ENCODE results near the gene EIF4E1B. TPM values are rescaled to one million over a fixed set of nuclear protein-coding genes. Genes with fewer than 3 reads are reported as not detected.
"Not testable (repeated sequence)": the region's sequence is repeated elsewhere in the genome, so short reads cannot be mapped to it uniquely, and the experiment has no call there.

Gene EIF4E1B
- total RNA-seq, result not detected
- long read RNA-seq, result 0 reads

GRCh38 chr5:176629853-176630680, at the start of gene EIF4E1B, which contains the start of gene SNCB:
Gene EIF4E1B (plus strand): TSS chr5:176630675. CDS start chr5:176642788, 12,113 bp downstream.
Gene SNCB (minus strand): TSS chr5:176630534. CDS start chr5:176629654, 880 bp downstream.
- intact Hi-C loops (cut with DNase I), result no loop called here
- DNase-seq (ENCODE audit: low spot score), result no peak

GRCh38 chr5:176581361-176581760, 49.1 kb upstream of the EIF4E1B start:
- intact Hi-C loops (cut with DNase I), result no loop called here
- DNase-seq (ENCODE audit: low spot score), result no peak

- intact Hi-C loops (cut with DNase I), result no loop called here
Observed at GRCh38 chr5:176583076-176583475, 47.4 kb upstream of the EIF4E1B start.

GRCh38 chr5:176587398-176587797, 43.1 kb upstream of the EIF4E1B start:
- intact Hi-C loops (cut with DNase I), result no loop called here

More at GRCh38 chr5:176583076-176583475, 47.4 kb upstream of the EIF4E1B start:
- no peak for DNase-seq (ENCODE audit: low spot score)

GRCh38 chr5:176588297-176588696, 42.2 kb upstream of the EIF4E1B start:
- no peak for DNase-seq (ENCODE audit: low spot score)
- intact Hi-C loops (cut with DNase I), result no loop called here

More at GRCh38 chr5:176587398-176587797, 43.1 kb upstream of the EIF4E1B start:
- no peak for DNase-seq (ENCODE audit: low spot score)

- intact Hi-C loops (cut with DNase I), result no loop called here
- DNase-seq (ENCODE audit: low spot score), result no peak
Observed at GRCh38 chr5:176589039-176589769, 41.3 kb upstream of the EIF4E1B start.

- intact Hi-C loops (cut with DNase I), result no loop called here
- DNase-seq (ENCODE audit: low spot score), result no peak
Observed at GRCh38 chr5:176590035-176590717, 40.3 kb upstream of the EIF4E1B start.

GRCh38 chr5:176591667-176592066, 38.8 kb upstream of the EIF4E1B start:
- intact Hi-C loops (cut with DNase I); DNase-seq (ENCODE audit: low spot score): not testable (repeated sequence)

GRCh38 chr5:176592573-176592972, 37.9 kb upstream of the EIF4E1B start:
- intact Hi-C loops (cut with DNase I), result no loop called here
- no peak for DNase-seq (ENCODE audit: low spot score)

- DNase-seq (ENCODE audit: low spot score), result no peak
- intact Hi-C loops (cut with DNase I), result no loop called here
Observed at GRCh38 chr5:176593273-176593869, 37.1 kb upstream of the EIF4E1B start.

GRCh38 chr5:176594554-176594953, 35.9 kb upstream of the EIF4E1B start:
- DNase-seq (ENCODE audit: low spot score), result no peak
- intact Hi-C loops (cut with DNase I), result no loop called here

- DNase-seq (ENCODE audit: low spot score), result no peak
- intact Hi-C loops (cut with DNase I), result no loop called here
Observed at GRCh38 chr5:176595386-176595943, 35.0 kb upstream of the EIF4E1B start.

- intact Hi-C loops (cut with DNase I), result no loop called here
- DNase-seq (ENCODE audit: low spot score), result no peak
Observed at GRCh38 chr5:176596069-176596644, 34.3 kb upstream of the EIF4E1B start.

GRCh38 chr5:176596689-176597416, 33.6 kb upstream of the EIF4E1B start:
- intact Hi-C loops (cut with DNase I), result no loop called here
- no peak for DNase-seq (ENCODE audit: low spot score)

GRCh38 chr5:176597417-176598389, 32.8 kb upstream of the EIF4E1B start:
- intact Hi-C loops (cut with DNase I), result no loop called here
- no peak for DNase-seq (ENCODE audit: low spot score)

GRCh38 chr5:176599749-176600430, 30.6 kb upstream of the EIF4E1B start:
- DNase-seq (ENCODE audit: low spot score); intact Hi-C loops (cut with DNase I): not testable (repeated sequence)
